HG02623 (cell line): ENCODE results near the gene HSPA9.

Experiments used
- ATAC-seq: cut with Tn5 transposase; IDR thresholded peaks from one replicate; pipeline ENCODE4 v1.9.1; 2021; ENCODE audit warnings: moderate library complexity; ENCODE audit not compliant: unreplicated experiment

The HSPA9 gene

GRCh38 chr5:138575194-138576015 is at the start of gene HSPA9:
Gene HSPA9, minus strand, starts transcription at chr5:138575401. Its CDS starts 83 bp downstream, at chr5:138575318.
- peak; percentile 84 for ATAC-seq

DNA sequence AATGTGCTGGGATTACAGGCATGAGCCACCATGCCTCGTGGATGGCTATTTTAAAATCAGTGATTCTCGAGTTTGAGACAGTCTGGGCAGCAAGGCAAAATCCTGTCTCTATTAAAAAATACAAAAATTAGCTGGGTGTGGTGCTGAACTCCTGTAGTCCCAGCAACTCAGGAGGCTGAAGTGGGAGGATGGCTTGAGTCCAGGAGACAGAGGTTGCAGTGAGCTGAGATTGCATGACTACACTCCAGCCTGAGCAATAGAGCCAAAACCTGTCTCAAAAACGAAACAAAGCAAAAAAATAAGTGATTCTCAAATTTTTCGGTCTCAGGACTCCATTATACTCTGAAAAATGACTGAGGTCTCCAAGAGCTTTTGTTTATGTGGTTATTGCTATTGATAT is 47.9 kb upstream of the HSPA9 start:
- ATAC-seq: no peak

- ATAC-seq: no peak
These were observed 46.9 kb upstream of the HSPA9 start for GRCh38 chr5:138622051-138622450.

DNA sequence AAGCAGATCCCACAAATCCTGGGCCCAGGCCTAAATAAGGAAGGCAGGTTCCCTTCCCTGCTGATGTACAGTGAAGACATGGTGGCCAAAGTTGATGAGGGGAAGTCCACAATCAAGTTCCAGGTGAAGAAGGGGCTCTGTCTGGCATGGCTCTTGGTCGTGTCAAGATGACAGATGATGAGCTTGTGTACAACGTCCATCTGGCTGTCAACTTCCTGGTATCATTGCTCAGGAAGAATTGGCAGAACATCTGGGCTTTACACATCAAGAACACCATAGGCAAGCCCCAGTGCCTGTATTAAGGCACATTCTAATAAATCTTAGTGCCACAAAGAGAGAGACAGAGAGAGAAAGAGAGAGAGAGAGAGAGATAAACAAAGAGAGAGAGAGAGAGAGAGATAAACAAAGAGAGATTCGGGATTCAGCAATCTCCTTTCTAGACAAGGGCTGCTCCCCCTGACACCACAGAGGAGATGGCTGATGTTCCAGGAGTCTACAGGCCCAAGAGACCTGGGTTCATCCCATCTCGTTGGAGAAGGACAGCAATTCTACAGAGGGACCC is 45.5 kb upstream of the HSPA9 start:
- no peak for ATAC-seq

DNA sequence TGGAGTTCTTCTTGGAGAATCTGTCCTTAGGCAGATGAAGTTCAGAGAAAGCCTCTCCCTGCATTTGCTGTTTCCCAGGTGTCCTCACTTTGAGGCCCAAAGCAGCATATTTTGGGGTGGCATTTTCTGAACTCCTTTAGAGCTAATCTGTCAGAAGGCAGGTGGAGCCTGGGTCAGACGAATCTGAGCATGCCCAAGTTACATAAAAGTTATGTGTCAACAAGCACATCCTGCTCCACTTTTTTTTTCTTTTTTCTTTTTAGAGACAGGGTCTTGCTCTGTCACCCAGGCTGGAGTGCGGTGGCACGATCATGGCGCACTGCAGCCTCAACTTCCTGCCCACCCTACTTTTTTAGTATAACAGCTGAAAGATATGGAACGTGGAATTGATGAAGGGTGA is 41.3 kb upstream of the HSPA9 start:
- ATAC-seq: no peak

- no peak for ATAC-seq
These were observed 40.3 kb upstream of the HSPA9 start for GRCh38 chr5:138615461-138615860.

DNA sequence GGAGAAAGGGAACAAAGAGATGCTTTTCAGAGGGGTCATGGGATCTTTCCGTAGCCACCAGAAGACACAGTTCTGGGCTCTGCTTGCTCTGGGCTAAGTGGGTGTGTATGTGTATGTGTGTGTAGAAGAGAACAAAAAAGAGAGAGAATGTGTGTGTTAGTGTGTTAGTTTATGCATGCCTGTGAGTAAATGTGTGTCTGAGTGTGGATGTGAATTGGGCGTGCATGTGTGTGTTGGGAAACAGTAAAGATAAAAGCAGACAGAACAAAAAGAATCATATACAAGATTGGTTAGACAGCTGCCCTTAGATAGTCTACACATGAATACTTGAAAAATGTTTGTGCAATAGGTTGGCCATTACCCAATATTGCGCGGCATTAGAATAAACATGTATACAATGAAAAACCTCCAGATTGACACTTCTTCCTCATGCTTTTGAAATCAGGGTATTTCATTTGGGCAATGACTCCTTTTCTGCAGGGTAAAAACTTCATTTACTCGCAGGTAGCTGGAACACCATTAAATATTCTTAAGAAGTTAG is 36.5 kb upstream of the HSPA9 start:
- no peak for ATAC-seq

- no peak for ATAC-seq
These were observed 35.9 kb upstream of the HSPA9 start for GRCh38 chr5:138610918-138611677.

DNA sequence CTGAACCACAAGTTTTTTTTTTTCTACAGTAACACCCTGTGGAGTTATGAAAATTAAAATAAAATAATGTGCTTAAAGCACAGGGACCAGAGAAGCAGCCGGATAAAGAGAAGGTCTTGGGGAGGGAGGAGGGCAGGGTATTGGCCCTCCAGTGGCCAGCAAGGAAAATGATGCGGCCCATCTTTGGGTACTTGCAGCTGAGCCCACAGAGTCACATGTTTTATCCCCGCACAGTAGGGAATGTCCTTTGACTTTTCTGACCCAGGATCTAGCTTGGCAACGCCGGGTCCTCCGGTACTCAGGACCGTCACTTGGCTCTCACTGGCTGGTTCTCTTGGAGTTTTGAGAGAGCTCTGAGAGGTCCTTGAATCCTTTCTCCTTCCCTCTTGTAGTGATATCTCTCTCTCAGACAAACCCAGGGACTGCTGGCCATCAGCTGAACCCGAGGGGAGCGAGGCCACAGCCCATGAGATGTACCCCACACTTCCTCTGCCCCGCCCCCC is 35.3 kb upstream of the HSPA9 start:
- no peak for ATAC-seq

GRCh38 chr5:138606378-138607064 is 31.3 kb upstream of the HSPA9 start:
- ATAC-seq: no peak

DNA sequence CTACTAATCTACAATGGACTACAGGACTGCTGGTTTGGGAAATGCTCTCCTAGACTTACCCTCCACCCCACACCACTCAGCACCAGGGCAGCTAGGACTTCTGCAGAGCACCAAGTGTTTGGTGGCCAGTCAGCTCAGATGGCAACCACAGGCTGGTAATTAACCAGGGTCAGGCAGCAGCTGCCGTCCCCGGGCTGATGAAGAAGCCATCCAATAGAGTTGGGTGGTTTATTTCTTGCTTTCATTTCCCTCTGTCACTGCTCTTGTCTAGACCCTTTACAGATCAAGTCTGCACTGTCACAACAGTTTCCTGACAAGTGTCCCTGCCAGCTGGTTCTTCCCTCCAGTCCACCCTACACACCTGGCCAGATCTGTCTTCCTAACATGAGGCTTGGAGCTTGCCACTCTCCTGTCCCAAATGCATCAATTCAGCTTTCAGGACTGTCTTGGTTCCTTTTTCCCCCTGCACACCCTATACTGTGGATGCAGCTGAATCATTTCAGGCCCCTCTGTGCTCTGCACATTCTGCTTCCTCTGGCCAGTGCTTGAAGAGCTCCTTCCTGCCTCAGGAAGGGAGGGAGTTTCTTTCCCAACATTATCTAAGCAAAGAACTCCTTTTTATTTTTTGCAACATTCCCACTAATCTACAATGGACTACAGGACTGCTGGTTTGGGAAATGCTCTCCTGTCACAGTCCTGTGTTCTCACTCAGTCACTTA is 30.2 kb upstream of the HSPA9 start:
- peak; percentile 44 for ATAC-seq

- ATAC-seq: no peak
These were observed 29.1 kb upstream of the HSPA9 start for GRCh38 chr5:138604176-138604785.

DNA sequence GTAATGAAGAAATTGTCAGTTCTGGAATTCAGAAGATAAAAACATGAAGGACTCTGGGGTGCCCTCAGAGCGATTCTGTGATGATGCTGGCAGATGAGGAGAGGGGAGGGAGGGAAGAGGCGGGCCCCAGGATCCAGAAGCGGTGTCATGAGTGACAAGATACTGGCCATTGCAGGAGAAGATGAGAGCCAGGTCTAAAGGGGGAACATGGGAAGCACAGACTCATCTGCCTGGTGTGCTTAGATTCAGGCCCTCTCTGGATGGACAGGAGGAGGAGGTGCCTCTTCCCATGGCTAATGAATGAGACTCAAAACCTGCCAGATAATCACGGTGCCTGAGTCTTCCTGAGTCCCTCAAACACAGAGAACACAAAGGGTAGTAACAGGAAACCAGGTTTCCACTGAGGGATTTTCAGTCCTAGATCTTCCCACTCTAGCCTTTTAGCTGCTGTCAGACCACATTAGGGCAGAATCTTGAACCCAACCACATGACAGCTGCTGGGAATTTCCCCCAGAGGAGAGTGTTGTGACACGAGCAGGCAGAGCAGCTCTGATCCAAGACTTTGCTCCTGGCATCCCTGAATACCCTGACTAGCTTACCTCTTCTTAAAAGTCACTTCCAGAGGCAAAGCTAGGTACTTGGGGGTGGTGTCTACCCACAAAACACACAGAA is 28.2 kb upstream of the HSPA9 start:
- peak; percentile 43 for ATAC-seq

DNA sequence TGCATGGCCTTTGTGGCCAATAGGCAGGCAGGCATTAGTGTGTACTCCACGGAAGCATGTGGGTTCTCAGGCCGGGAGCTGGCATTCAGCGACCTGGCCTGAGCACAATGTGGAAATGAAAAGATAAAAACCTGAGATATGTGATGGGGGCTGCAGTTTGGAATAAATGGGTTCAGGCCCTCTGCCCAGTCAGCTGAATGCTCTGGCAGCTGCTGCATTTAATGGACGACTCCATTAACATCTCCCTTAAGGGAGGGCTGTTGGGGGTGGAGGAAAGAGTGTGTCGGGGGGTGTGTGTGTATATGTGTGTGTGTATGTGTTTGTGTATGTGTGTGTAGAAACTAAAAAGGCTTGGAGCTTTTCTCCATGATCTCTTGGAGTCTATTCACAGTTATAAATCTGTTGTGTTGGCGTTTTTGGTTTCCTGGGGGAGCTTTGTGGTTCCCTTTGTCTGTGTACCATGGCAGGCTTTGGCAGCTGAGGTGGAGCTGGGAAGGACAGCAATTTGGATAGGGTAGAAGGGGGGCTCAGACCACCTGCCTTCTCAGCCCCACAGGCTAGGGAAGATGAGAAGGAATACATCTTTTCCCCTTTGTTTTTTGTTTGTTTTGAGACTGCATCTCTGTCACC is 27.3 kb upstream of the HSPA9 start:
- no peak for ATAC-seq

- ATAC-seq: peak; percentile 39
These were observed 26.2 kb upstream of the HSPA9 start for GRCh38 chr5:138601444-138601843.

GRCh38 chr5:138600446-138600845 is 25.2 kb upstream of the HSPA9 start:
- ATAC-seq: no peak

DNA sequence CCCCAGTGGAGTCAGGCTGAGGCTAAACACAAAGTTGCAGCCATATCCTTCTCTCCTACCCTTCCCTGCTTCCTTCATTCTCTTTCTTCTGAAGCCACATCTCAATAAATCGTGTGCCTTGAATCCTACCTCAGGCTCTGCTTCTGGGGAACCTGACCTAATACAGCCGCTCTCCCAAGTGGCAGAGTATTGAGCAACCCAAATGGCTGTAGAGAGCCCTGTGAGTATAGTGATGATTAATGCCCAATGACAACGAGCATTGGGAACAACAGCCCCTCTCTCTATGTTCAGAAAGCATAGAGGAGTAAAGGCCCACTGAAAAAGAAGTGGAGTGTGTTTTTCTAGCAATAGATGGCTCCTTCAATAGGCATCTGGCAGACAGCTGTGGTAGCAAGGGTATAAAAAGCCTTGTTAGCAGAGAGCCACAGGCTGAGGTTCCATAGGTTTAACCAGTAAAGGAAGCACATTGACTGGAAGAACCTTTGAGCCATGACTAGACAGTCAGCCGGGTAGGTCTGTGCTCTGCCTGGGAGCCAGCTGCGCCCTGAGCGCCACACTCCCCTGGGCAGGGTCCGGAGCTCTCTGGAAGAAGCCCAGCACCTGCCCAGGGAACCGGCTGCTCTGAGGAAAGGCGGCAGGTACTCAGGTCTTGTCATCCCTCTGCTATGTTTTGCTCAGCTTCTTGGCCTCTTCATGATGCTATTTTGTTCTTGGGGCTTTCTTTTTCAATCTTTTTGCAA is 22.6 kb upstream of the HSPA9 start:
- ATAC-seq: no peak
